IPS-18c (cell line): ENCODE results near the gene LMF2.
A peak's percentile ranks its signal among the peaks of the same experiment; 100 is the strongest.
"Not testable (repeated sequence)": the region's sequence is repeated elsewhere in the genome, so short reads cannot be mapped to it uniquely, and the experiment has no call there.

Source experiments
- H3K4me3 ChIP-seq: 2 replicates; pipeline ENCODE4 v1.7.0; 2013; ENCODE audit warnings: low read depth, mild to moderate bottlenecking, low read length, moderate library complexity; ENCODE audit not compliant: insufficient read depth
- H3K9me3 ChIP-seq: one replicate; pipeline ENCODE4 v1.6.1; 2013; ENCODE audit warnings: mild to moderate bottlenecking, low read length, moderate library complexity; ENCODE audit not compliant: control insufficient read depth, insufficient read depth

The LMF2 gene

DNA sequence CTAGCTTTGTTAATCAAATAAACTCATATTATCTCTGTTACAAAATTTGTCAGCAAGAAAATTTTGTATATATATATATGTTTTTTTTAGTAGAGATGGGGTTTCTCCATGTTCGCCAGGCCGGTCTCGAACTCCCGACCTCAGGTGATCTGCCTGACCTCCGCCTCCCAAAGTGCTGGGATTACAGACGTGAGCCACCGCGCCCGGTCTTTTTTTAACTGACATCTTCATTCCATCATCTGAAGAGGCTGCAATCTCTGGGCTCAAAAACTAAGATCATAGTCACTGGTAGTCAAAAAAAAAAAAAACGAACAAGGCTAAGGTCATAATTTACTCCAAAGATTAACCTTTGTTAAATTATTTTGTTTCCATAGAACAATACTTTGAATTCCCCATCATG, 32.9 kb upstream of the LMF2 start:
- Histone ChIP-seq H3K4me3 (no peak overlapping the region), H3K9me3 (no peaks in the 10 kb centered on the region)

DNA sequence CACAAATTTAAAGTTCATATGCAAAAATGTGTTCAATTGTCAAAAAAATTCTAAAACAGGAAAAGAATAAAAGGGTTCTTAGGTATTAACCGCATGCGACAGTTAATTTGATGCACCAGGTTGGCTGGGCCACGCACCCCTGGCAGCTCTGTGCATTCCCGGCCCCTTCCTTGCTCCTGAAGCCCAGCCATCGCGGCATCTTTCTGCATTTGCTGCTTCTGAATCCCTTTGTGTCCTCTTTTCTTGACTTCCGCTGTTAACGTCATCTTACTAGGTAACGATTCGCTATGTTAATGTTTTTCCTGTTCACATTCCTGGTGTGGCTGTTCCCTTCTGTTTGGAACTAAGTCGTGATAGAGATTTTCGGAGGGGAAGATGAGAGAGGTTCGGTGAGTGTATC, 30.3 kb upstream of the LMF2 start:
- Histone ChIP-seq H3K4me3 (no peak overlapping the region), H3K9me3 (no peaks in the 10 kb centered on the region)

DNA sequence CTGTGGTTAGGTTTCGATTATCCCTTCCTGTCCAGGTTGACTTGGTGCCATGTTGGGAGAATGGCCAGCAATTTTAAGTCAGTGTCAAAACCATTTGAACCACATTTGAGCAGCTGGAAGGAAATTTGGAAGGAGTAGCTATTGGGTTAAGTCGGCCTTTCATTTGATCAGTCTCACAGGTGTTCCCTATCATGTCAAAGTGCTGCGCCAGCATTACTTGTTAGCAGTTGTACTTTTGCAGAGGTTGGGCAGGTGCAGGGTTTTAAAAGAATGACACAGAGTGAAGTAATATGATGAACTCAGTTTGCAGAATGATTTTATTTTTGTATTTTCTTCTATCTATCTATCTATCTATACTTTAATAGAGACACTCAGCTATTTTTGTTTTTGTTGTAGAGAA, 28.7 kb upstream of the LMF2 start:
- no peak overlapping the region for H3K4me3 ChIP-seq
- H3K9me3 ChIP-seq = no peaks in the 10 kb centered on the region

DNA sequence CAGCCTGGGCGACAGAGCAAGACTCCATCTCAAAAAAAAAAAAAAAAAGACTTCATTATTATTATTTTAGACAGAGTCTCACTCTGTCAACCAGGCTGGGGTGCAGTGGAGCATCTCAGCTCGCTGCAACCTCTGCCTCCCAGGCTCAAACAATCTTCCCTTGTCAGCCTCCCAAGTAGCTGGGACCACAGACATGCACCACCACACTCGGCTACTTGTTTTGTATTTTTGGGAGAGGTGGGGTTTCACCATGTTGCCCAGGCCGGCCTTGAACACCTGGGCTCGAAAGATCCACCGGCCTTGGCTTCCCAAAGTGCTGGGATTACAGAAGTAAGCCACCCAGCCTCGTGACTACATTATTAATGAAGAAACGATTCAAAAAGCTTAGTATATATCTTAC, 27.6 kb upstream of the LMF2 start:
- Histone ChIP-seq H3K9me3 (peaks cover 2% of the 10 kb centered on the region), H3K4me3 (no peak overlapping the region)

DNA sequence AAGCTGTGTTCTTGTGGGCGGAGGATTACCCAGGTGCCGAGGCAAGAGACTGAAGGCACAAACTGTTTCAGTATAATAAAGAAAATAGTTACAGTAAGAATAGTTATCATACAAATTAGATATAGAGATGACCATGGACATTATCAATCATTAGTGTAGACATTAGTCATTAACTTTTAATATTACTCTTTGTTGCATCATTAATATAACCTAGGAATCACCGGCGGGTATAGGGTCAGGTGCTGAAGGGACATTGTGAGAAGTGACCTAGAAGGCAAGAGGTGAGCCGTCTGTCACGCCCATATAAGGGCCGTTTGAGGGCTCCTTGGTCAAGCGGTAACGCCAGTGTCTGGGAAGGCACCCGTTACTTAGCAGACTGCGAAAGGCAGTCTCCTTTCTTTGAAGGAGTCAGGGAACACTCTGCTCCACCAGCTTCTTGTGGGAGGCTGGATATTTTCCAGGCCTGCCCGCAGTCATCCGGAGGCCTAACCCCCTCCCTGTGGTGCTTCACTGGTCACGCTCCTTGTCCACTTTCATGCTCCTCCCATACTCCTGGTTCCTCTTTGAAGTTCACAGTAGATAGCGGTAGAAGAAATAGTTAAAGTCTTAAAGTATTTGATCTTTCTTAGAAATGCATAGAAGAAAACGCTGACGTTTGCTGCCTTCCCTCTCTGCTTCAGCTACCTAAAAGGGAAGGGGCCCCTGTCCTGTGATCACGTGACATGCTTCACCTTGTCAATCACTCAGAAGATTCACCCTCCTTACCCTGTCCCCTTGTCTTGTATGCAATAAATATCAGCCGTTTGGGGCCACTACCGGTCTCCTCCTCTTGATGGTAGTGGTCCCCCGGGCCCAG, 26.6 kb upstream of the LMF2 start:
- not testable (repeated sequence) for H3K4me3 ChIP-seq, H3K9me3 ChIP-seq

DNA sequence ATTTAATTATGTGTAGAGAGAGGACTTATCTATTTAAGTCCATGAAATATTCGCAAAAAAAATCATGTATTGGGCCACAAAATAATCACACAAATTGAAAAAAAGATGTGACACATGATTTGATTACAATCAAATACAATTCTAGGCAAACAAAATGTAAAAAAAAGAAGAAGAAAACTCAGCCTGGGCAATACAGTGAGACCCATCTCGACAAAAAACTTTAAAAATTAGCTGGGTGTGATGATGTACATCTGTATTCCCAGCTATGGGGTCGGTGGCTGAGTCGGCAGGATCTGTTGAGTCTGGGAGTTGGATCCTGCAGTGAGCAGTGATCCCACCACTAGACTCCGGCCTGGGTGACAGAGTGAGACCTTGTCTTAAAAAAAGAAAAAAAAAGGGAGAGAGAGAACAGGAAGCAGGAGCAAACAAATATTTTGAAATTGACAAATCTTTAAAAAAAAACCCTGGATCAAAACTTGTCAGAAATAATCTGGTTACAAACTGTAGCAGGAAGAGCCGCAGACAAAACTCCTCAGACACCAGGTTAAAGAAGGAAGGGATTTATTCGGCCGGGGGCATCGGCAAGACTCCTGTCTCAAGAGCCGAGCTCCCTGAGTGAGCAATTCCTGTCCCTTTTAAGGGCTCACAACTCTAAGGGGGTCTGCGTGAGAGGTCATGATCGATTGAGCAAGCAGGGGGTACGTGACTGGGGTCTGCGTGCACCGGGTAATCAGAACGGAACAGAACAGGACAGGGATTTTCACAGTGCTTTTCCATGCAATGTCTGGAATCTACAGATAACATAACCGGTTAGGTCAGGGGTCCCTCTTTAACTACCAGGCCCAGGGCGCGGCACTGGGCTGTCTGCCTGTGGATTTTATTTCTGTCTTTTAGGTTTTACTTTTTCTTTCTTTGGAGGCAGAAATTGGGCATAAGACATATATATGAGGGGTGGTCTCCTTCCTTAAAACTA, 25.6 kb upstream of the LMF2 start:
- peaks cover 3% of the 10 kb centered on the region for H3K9me3 ChIP-seq

DNA sequence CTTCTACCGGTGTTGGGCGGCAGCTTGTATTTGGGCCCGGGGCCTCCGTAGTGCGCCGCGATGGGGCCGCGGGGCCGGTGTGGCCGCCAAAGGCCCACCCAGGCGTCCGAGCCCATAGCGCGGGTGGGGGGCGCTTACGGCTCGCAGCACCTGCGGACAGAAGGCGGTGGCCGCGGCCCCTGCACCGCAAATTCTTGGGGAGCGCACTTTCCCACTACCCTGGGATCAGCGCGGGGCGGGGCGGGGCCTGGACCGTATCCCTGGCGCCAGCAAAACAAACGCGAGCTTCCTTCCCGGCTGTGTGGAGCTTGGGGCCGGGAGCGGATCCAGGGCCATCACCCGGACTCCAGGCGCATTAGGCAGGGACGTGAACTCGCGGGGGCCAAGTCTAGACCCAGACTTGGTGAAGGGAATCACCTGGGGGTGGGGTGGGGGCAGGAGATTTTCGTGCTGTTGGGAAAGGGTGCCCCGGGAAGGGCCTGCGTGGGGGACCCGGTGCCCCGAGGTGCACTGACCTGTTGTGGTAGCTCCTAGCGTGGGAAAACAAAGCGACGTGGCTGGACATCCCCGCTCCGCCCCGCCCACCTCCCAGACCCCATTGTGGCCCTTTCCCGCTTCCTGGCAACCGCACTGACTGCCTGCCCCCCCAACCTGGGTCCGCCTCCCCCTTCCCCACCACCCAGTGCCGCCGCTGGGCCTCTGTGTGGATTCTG, 24.6 kb upstream of the LMF2 start:
- peaks cover 3% of the 10 kb centered on the region for H3K9me3 ChIP-seq
- peak overlapping the region; percentile 52 for H3K4me3 ChIP-seq

More for the DNA sequence above, 25.6 kb upstream of the LMF2 start:
- no peak overlapping the region for H3K4me3 ChIP-seq

DNA sequence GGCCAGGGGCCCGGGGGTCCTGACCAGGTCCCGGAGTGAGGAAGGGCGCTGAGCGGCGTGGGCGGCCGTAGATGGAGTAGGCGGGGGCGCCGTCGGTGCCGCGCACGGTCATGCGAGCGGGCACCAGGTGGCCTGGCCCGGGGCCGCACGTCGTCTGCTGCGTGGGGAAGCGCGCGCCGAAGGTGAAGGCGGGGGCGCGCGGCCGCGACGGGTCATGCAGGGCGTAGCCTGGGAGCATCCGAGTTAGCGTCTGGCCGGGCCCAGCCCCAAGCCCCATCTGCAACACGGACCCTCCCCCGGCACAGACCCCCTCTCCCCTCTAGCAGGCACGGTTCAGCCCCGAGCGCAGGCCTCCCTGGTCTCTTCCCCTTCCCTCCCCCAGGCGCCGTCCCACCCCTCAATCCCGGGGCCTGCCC, 24.1 kb upstream of the LMF2 start:
- peak overlapping the region; percentile 52 for H3K4me3 ChIP-seq
- peaks cover 6% of the 10 kb centered on the region for H3K9me3 ChIP-seq

DNA sequence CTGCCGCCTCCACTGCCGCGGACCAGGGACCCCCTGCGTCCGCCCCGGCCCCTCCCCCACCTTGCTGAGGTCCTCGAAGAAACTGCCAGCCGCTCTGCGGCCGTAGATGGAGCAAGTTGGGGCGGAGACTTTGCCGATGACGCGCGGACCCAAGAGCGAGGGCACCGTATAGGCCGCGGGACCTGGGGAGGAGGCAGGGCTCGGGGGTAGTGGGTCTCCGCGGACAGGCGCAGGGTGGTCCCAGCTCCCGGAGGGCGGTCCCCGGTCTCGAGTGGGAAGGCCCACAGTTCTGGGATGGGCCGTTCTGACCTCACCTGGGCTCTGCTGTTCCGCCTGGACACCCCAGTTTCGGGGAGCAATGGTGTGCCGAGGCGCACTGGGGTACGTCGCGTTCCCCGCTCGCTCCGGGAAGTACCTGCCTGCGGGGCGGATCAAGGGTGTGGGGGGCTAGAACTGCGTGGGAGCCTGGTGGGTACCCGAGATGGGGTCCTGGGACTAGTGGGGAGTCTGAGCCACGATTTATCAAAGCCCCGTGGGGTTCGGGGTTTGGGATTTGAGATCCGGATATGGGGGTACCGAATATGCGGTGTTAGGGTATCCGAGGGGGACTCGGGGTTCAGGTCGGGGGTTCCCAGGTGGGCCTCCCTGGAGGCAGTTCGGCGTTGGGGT, 23.5 kb upstream of the LMF2 start:
- peak overlapping the region; percentile 52 for H3K4me3 ChIP-seq
- H3K9me3 ChIP-seq = peaks cover 6% of the 10 kb centered on the region

DNA sequence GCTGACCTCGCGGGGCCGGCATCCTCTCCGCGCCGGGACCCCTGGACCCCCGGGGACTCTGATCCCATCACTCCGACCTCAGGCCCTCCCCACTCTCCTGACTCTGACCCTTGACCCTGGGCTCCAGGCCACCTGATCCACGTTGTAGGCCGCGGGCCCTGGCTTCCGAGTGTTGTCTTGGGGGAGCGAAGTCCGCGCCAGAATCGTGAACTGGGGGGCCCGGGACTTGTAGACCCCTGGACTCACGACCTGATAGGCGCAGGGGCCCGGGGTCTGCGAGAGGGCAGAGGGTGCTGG, 23.0 kb upstream of the LMF2 start:
- peak overlapping the region; percentile 52; the same call in 1 of the 2 replicates for H3K4me3 ChIP-seq
- H3K9me3 ChIP-seq = peaks cover 6% of the 10 kb centered on the region

DNA sequence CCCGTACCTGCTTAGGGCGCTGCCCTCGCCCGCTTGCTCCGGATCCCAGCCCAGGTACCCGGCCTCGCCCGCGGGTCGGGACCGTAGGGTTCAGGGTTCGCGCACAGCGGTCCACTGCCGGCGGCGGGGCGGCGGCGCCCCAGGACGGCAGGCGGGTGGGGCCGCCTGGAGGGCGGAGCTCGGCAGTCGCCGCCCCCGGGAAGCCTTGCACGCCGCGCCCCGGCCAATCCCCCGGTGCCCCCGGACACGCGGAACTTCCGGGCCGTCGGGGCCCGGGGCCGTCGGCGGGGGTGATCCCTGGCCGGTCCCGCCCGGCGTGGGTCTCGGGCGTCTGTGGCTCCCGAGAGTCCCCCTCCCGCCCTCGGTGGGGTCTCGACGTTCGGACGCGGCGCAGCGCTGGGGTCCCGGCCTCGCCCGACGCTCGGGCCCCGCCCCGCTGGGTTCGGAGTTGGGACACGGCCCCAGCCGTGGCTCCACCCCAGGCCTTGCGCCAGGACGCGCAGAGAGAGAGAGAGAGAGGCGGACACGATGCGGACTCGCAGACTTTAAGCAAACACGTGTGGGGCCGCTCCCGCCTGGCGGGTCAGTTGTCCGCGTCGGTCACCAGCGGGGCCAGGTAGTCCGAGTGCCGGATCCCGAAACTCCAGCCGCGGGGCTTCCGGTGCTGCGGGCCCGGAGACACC, 22.5 kb upstream of the LMF2 start, which contains the start of gene TYMP:
TSS of gene TYMP (minus strand) at position 116 of the 683 bp plus-strand sequence. CDS start 303 bp downstream, outside the sequence.
- Histone ChIP-seq H3K9me3 (peaks cover 6% of the 10 kb centered on the region), H3K4me3 (peak within 1 kb of the TSS; percentile 52)

DNA sequence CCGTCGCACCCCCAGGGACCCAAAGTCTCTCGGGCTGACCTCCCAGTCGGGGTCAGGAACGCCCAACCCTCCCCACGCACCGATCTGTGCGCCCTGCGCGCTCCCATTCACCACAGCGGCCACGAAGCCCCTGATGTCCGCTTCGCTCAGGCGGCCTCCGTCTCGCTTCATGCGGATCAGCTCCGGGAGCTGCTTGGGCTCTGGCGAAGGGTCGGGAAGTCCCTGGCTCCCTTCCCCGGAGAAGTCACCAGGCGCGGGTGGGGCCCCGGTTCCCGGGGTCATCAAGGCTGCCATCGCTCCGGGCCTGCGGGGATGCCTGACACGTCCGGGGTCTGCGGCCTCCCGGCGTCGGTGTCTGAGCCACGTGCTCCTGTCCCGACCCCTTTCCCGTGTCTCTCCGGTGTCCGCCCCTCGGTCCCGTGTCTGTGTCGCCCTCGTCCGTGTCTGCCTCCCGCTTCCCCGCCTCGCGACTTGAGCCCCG, 22.0 kb upstream of the LMF2 start:
- H3K4me3 ChIP-seq = no peak overlapping the region; the same call in 1 of the 2 replicates

DNA sequence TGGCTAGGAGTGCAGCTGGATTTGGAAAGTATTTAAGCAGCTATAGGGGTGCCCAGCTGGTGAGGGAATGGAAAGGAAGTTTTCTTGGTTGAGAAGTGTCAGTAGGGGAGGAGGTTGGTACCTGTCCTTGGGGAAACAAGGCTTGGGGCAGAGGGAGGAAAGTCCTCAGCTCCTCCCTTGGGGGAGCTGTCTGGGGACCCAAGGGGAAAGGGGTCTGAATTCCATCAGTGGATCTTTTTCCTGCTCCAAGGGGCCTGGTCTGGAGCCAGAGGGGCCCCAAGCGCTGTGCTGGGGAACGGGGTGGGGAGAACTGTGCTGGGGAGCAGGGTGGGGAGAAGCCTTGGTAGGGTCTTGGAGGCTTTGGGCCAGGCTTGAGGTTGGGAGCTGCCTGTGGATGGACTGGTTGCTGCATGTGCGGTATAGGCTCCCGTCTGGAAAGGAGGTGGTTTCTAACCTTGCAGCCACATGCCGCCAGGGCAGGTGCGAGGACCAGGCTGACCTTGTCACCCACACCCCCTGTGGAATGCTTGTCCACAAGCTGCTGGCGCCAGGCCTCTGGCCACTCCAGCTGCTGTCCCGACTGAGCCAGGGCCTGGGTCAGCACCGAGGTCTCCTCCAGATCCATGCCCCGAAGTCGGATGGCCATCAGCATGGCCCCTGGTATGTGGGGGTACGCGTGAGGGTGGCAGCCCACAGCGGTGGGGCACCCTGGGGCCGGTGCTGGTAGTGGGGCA, 21.3 kb upstream of the LMF2 start:
- H3K9me3 ChIP-seq = peaks cover 6% of the 10 kb centered on the region
- H3K4me3 ChIP-seq = no peak overlapping the region

More for the DNA sequence above, 22.0 kb upstream of the LMF2 start:
- H3K9me3 ChIP-seq = peaks cover 6% of the 10 kb centered on the region

DNA sequence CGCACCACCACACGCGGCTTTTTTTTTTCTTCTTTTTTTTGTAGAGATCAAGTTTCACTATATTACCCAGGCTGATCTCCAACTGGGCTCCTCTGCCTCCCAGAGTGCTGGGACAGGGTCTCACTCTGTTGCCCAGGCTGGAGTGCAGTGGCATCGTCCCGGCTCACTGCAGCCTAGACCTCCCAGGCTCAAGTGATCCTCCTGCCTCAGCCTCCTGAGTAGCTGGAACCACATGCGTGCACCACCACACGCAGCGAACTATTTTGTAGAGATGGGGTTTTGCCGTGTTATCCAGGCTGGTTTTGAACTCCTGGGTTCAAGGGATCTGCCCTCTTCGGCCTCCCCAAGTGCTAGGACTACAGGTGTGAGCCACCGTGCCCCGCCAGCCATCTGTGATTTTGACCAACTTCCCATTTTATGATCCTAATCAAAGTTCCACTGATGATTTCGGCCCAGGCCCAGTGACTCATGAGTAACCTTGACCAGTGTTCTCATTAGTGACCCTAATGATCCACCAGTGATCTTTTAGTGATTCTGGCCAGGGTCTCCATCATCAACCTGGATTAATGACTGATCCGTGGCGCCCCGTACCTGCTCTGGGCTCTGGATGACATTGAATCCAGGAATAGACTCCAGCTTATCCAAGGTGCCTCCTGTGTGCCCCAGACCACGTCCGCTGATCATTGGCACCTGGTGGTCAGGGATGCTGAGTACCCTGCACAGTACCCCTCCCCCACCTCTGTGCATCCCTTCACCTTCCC, 20.6 kb upstream of the LMF2 start:
- Histone ChIP-seq H3K9me3 (peaks cover 6% of the 10 kb centered on the region), H3K4me3 (no peak overlapping the region)
